ENCODE measurements around the gene ARHGAP26.

- TF ChIP-seq EP300 (IDR thresholded peaks at IDR 0.05) (no peak), CTCF (IDR thresholded peaks at IDR 0.05) (no peak)
Observed at GRCh38 chr5:142934051-142934762, 164.0 kb downstream of the ARHGAP26 start.
